Measurements from ENCODE around the gene TFF1.

DNA sequence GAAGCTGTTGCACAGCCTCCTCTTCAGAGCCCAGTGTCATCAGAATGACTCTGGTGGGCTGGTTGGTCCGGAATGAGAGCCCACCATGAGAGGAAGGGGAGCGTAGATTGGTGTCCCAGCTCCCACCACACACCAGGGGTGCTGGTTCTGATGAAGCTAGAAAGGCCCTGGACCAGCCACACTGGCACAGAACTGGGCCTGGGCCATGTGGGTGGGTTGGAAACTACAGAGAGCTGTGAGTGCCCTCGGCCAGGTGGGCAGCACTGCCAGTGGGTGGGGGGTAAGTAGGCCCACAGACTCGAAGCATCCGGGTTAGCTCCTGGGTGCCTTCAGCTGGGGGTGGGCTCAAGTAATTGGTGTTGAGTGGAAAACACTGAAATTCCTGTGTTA, 11.6 kb upstream of the TFF1 start:
- TF ChIP-seq, protein P1, sequence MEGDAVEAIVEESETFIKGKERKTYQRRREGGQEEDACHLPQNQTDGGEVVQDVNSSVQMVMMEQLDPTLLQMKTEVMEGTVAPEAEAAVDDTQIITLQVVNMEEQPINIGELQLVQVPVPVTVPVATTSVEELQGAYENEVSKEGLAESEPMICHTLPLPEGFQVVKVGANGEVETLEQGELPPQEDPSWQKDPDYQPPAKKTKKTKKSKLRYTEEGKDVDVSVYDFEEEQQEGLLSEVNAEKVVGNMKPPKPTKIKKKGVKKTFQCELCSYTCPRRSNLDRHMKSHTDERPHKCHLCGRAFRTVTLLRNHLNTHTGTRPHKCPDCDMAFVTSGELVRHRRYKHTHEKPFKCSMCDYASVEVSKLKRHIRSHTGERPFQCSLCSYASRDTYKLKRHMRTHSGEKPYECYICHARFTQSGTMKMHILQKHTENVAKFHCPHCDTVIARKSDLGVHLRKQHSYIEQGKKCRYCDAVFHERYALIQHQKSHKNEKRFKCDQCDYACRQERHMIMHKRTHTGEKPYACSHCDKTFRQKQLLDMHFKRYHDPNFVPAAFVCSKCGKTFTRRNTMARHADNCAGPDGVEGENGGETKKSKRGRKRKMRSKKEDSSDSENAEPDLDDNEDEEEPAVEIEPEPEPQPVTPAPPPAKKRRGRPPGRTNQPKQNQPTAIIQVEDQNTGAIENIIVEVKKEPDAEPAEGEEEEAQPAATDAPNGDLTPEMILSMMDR (conservative IDR thresholded peaks at IDR 0.05; ENCODE audit: low read length), result no peak
- no peak for TF ChIP-seq EZH2phosphoT487 (IDR thresholded peaks at IDR 0.05; ENCODE audit: borderline replicate concordance)

Data from Loucy (cell line).